ENCODE results near the gene MRPL49. TPM values are rescaled to one million over a fixed set of nuclear protein-coding genes. Genes with fewer than 3 reads are reported as not detected.

Gene MRPL49
- total and polyA plus RNA-seq, 8 donors = 39.3 to 47.2 (median 43.7) TPM

DNA sequence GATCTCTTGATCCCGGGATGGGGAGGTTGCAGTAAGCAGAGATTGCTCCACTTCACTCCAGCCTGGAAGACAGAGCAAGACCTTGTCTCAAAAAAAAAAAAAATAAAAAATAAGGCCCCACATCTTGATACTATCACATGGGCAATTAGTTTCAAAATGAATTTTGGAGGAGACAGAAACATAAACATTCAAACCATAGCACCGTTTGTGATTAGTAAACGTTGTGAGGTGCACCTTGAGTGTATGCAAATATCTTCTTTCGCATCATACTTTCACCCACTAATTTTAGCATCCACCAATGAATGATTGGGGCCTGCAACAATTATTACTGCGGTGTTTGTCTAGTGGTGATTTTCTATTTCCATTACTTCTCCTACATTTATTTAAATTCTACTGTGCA is 36.9 kb downstream of the MRPL49 start:
- DNase-seq = no peak
- TF ChIP-seq, protein P1, sequence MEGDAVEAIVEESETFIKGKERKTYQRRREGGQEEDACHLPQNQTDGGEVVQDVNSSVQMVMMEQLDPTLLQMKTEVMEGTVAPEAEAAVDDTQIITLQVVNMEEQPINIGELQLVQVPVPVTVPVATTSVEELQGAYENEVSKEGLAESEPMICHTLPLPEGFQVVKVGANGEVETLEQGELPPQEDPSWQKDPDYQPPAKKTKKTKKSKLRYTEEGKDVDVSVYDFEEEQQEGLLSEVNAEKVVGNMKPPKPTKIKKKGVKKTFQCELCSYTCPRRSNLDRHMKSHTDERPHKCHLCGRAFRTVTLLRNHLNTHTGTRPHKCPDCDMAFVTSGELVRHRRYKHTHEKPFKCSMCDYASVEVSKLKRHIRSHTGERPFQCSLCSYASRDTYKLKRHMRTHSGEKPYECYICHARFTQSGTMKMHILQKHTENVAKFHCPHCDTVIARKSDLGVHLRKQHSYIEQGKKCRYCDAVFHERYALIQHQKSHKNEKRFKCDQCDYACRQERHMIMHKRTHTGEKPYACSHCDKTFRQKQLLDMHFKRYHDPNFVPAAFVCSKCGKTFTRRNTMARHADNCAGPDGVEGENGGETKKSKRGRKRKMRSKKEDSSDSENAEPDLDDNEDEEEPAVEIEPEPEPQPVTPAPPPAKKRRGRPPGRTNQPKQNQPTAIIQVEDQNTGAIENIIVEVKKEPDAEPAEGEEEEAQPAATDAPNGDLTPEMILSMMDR (IDR thresholded peaks at IDR 0.05) = no peak
- no peaks in the 10 kb centered on the region for H3K9me3 ChIP-seq
- no peak overlapping the region for H3K4me3 ChIP-seq
- no peaks in the 10 kb centered on the region for H3K27me3 ChIP-seq
- H3K36me3 ChIP-seq = no peaks in the 10 kb centered on the region
- H3K27ac ChIP-seq = no peak overlapping the region
- no peak for ATAC-seq
- H3K4me1 ChIP-seq = no peaks in the 10 kb centered on the region
- intact Hi-C loops (cut with DNase I) = no loop called here

DNA sequence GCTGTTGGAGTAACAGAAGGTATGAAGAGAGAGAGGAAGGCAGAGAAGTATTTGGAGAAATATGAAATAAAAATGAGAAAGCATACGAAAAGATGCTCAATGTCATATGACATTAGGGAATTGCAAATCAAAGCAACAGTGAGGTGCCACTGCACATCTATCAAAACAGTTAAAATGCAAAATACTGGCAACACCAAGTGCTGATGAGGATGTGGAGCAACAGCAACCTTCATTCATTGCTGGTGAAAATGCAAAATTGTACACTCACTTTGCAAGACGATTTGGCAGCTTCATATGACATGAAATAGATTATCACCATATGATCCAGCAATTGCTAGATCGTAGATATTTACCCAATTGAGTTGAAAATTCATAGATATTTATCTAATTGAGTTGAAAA is 38.5 kb downstream of the MRPL49 start:
- H3K4me1 ChIP-seq = no peaks in the 10 kb centered on the region
- no peak overlapping the region for H3K4me3 ChIP-seq
- no peaks in the 10 kb centered on the region for H3K36me3 ChIP-seq
- H3K9me3 ChIP-seq = no peaks in the 10 kb centered on the region
- intact Hi-C loops (cut with DNase I) = no loop called here
- no peak for DNase-seq
- no peaks in the 10 kb centered on the region for H3K27me3 ChIP-seq
- H3K27ac ChIP-seq = no peak overlapping the region
- no peak for ATAC-seq
- TF ChIP-seq, protein P1 (IDR thresholded peaks at IDR 0.05) = no peak

DNA sequence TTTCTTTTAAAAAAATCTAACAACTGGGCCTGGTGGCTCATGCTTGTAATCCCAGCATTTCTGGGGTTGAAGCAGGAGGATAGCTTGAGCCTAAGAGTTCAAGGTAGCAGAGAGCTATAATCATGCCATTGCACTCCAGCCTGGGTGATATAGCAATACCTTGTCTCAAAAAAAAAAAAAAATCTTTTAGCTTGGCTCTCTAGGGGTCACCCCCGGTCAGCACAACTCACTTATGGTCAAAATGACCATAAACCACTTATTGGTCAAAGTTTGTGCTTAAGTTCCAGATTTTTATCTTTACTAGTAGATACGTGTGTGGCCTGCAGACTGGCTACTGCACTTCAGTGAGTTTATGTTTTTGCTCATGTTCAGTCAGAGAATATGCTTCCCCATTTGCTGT is 41.6 kb downstream of the MRPL49 start:
- no peak for ATAC-seq
- H3K4me3 ChIP-seq = no peak overlapping the region
- DNase-seq = no peak
- no peaks in the 10 kb centered on the region for H3K36me3 ChIP-seq
- intact Hi-C loops (cut with DNase I) = no loop called here
- no peaks in the 10 kb centered on the region for H3K27me3 ChIP-seq
- H3K4me1 ChIP-seq = no peaks in the 10 kb centered on the region
- no peaks in the 10 kb centered on the region for H3K9me3 ChIP-seq
- TF ChIP-seq, protein P1 (IDR thresholded peaks at IDR 0.05) = no peak
- H3K27ac ChIP-seq = no peak overlapping the region

DNA sequence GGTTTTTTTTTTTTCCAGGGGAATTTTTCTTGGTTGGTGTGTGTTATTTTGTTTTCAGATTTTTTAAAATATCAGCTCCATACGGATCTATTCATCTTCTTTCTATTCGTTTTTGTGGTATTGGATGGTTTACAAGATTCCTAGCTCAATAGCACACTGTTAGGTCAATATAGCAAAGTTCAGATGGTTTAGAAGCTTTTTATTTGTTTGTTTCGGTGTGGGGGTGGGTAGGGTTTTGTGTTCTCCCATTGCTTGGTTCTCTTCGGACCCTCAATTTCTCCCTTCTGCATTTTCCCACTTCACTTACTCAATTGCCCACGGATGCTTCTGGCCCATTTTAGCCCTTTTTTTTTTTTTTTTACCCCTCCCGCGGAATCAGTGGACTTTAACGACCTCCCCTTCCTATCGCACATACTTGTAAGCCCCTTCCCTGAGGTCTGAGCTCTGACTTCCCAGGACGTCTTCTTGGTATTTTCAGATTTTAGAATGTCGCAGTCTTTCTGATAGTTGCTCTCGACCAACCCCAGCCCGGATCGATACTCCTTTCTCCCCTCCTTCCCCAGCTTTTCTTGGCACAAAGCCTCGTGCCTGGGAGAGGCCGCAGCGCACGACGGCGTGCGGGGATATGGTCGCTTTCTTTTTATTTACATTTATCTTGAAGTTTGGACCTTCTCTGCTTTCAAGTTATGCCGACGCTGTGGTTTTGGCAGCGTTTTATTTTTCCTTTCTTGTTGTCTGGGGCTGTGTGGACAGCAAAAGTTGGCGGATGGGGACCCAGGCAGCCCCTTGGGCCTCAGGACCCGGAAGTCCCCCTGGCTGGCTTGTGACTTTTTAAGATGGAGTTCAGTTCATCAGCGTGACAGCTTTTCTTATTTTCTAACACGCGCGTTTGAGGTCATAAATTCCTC is 43.5 kb downstream of the MRPL49 start:
- intact Hi-C loops (cut with DNase I) = no loop called here
- TF ChIP-seq, protein P1 (IDR thresholded peaks at IDR 0.05) = no peak
- DNase-seq (peak in 2 of 4 donors; percentile 54 to 66), ATAC-seq (peak; percentile 51)
- H3K4me1 ChIP-seq = no peaks in the 10 kb centered on the region
- H3K4me3 ChIP-seq = no peak overlapping the region
- no peaks in the 10 kb centered on the region for H3K36me3 ChIP-seq
- H3K9me3 ChIP-seq = no peaks in the 10 kb centered on the region
- H3K27me3 ChIP-seq = no peaks in the 10 kb centered on the region
- H3K27ac ChIP-seq = peak overlapping the region in 1 of 2 donors; percentile 53

DNA sequence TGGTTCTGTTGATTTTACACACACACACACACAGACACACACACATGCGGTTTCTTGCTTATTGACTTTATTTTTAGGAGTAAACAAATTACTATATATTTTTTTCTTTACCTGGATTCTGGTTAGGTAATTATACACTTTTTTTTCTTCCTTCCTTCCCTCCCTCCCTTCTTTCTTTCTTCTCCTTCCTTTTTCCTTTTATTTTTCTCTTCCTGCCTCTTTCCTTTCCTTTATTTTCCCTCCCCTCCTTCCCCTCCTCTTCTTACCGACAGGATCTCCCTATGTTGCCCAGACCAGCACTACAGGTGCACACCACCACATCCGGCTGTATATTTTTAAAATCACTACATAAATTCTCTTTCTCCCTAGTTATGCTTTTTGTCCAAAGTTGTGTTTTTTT is 44.8 kb downstream of the MRPL49 start:
- H3K36me3 ChIP-seq = no peaks in the 10 kb centered on the region
- no peaks in the 10 kb centered on the region for H3K27me3 ChIP-seq
- ATAC-seq = no peak
- DNase-seq = no peak
- no peak overlapping the region for H3K4me3 ChIP-seq
- TF ChIP-seq, protein P1 (IDR thresholded peaks at IDR 0.05) = no peak
- no peaks in the 10 kb centered on the region for H3K9me3 ChIP-seq
- no peaks in the 10 kb centered on the region for H3K4me1 ChIP-seq
- intact Hi-C loops (cut with DNase I) = no loop called here
- no peak overlapping the region for H3K27ac ChIP-seq

All from left lung (tissue), 10 donors.